Measurements from ENCODE around the gene GADL1.

GRCh38 chr3:30711867-30712266 lies 182.6 kb downstream of the GADL1 start:
- TF ChIP-seq, protein P1, sequence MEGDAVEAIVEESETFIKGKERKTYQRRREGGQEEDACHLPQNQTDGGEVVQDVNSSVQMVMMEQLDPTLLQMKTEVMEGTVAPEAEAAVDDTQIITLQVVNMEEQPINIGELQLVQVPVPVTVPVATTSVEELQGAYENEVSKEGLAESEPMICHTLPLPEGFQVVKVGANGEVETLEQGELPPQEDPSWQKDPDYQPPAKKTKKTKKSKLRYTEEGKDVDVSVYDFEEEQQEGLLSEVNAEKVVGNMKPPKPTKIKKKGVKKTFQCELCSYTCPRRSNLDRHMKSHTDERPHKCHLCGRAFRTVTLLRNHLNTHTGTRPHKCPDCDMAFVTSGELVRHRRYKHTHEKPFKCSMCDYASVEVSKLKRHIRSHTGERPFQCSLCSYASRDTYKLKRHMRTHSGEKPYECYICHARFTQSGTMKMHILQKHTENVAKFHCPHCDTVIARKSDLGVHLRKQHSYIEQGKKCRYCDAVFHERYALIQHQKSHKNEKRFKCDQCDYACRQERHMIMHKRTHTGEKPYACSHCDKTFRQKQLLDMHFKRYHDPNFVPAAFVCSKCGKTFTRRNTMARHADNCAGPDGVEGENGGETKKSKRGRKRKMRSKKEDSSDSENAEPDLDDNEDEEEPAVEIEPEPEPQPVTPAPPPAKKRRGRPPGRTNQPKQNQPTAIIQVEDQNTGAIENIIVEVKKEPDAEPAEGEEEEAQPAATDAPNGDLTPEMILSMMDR (IDR thresholded peaks at IDR 0.05; ENCODE audit: low read depth, low read length, poor library complexity, severe bottlenecking) = no peak
- no peak for TF ChIP-seq EZH2phosphoT487 (IDR thresholded peaks at IDR 0.05; ENCODE audit: borderline replicate concordance, low read length)

Measured in DOHH2 (cell line).